HG03521 (cell line): Measurements from ENCODE around the gene FGD6.
"Not testable (repeated sequence)": the region's sequence is repeated elsewhere in the genome, so short reads cannot be mapped to it uniquely, and the experiment has no call there.

Experiments
- ATAC-seq: cut with Tn5 transposase; IDR thresholded peaks from one replicate; pipeline ENCODE4 v1.9.1; 2021; ENCODE audit warnings: mild to moderate bottlenecking, moderate library complexity; ENCODE audit not compliant: unreplicated experiment

Gene FGD6

GRCh38 chr12:95131589-95132340 is 85.5 kb downstream of the FGD6 start:
- no peak for ATAC-seq

GRCh38 chr12:95130096-95130495 is 87.2 kb downstream of the FGD6 start:
- no peak for ATAC-seq

- ATAC-seq, result no peak
These were observed 88.2 kb downstream of the FGD6 start for GRCh38 chr12:95129115-95129514.

DNA sequence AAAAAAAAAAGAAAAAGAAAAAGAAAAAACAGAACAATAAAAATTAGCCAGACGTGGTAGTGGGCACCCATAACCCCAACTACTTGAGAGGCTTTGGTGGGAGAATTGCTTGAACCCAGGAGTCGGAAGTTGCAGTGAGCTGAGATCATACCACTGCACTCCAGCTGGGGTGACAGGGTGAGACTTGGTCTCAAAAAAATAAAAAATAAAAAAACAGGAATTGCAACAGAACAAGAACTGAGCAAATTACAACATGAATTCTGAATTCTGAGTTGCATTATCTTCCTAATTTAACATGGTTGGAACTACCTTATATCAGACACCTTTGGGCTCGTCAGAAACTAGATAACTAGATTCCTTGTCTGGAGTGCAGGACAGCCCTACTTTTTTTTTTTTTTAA is 90.5 kb downstream of the FGD6 start:
- no peak for ATAC-seq

- ATAC-seq, result no peak
These were observed 91.2 kb downstream of the FGD6 start for GRCh38 chr12:95126076-95126475.

DNA sequence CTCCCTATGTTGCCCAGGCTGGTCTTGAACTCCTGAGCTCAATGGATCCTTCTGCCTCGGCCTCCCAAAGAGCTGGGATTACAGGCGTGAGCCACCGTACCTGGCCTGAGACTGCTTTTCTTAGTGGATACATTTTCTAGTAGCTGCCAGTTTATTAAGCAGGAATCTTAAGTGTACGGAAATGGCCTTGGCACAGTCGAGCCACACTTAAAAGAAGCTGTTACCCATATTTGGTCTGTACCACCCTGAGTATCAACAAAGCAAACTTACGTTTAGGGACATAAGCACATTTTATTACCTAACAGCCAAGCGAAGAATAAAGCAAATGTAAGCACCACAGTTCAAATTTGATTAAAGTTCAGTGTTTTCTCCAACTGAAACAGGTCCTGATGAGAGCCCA is 93.2 kb downstream of the FGD6 start:
- no peak for ATAC-seq

DNA sequence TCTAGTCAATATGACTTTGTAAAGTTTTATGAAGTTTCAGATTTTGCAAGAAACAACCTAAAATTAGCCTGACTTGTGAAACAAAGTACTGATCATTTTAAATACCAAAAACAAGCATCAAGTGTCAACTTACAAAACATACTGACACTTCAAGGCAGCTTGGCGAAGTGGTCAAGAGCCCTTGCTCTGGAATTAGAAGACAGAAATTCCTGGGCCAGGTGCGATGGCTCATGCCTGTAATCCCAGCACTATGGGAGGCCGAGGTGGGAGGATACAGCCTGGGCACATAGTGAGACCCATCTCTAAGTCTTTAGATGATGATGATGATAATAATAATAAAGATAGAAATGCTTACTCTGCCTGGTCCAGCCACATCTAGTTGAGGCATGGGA is 98.5 kb downstream of the FGD6 start:
- no peak for ATAC-seq

- no peak for ATAC-seq
These were observed 99.0 kb downstream of the FGD6 start for GRCh38 chr12:95118138-95118787.

- peak; percentile 64 for ATAC-seq
These were observed 100.1 kb downstream of the FGD6 start for GRCh38 chr12:95117178-95117599.

GRCh38 chr12:95116773-95117172 is 100.5 kb downstream of the FGD6 start:
- no peak for ATAC-seq

- ATAC-seq, result no peak
These were observed 100.9 kb downstream of the FGD6 start for GRCh38 chr12:95116341-95116740.

- ATAC-seq, result no peak
These were observed 101.6 kb downstream of the FGD6 start for GRCh38 chr12:95115641-95116040.

DNA sequence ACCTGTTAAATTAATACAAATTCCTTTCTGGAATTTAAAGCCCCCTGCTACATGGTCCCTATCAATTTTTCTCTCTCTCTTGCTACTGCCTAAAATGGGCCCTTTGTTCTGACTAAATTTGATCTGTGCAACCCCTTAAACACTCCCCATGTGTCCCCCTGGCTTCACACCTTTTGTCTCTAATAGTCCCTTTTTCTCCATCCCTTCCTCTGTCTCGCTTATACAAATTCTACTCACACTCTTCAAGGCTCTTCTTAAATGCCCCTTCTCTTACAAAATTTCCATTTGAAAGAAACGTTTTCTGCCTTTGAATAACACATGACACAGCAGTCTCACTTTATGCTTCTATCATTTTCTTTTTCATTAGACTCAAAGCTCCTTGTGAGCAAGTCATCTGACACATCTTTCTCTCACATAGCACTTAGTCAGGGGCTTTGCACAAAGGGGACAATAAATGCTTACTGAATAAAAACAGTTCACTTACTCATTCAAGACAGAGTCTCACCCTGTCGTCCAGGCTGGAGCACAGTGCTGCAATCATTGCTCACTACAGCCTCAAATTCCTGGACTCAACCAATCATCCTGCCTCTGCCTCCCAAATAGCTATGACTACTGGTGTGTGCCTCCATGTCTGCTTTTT is 102.4 kb downstream of the FGD6 start:
- ATAC-seq, result no peak

GRCh38 chr12:95107362-95107761 is 109.9 kb downstream of the FGD6 start:
- ATAC-seq, result no peak

DNA sequence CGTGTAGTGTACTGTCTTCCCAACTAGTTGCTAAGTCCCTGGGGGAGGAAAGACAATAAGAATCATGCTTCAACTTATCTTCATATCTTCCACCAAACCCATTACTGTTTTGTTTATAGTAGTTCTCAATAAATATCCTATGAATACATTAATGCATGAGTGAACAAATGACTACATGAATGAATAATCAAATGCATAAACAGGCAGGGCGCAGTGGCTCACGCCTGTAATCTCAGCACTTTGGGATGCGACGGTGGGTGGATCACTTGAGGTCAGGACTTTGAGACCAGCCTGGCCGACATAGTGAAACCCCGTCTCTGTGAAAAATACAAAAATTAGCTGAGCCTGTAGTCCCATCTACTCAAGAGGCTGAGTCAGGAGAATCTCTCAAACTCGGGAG is 111.7 kb downstream of the FGD6 start:
- no peak for ATAC-seq

GRCh38 chr12:95104919-95105452 is 112.3 kb downstream of the FGD6 start:
- ATAC-seq, result no peak

DNA sequence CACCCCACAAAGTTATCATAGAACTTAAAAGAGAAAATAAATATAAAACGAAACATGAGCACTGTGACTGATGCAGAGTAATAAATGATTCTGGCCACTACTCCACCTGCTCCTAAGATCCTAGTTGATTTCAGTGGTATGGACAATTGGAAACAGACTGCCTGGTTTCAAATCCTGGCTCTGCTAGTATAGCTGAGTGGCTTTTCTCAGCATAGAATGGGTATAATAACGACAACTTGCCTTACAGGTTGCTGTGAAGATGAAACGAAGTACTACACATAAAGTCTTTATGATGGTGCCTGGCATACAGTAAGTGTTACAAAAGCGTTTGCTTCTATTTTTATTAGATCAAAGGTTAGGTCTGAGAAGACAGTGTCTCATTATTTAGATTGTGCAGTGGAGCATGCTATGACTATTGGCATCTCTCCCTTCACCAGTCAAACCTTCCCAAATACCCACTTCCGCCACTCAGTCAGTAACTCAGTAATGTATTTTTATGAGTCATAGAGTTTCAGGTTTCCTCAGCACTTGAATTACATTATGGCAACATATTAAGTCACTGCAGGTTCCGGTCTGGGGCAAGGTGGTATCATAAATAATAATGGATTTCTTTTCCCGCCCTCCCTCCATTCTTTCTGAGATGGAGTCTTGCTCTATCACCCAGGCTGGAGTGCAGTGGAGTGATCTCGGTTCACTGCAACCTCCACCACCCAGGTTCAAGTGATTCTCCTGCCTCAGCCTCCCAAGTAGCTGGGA is 114.2 kb downstream of the FGD6 start:
- ATAC-seq, result peak; percentile 92

- ATAC-seq, result not testable (repeated sequence)
These were observed 115.3 kb downstream of the FGD6 start for GRCh38 chr12:95101957-95102356.

DNA sequence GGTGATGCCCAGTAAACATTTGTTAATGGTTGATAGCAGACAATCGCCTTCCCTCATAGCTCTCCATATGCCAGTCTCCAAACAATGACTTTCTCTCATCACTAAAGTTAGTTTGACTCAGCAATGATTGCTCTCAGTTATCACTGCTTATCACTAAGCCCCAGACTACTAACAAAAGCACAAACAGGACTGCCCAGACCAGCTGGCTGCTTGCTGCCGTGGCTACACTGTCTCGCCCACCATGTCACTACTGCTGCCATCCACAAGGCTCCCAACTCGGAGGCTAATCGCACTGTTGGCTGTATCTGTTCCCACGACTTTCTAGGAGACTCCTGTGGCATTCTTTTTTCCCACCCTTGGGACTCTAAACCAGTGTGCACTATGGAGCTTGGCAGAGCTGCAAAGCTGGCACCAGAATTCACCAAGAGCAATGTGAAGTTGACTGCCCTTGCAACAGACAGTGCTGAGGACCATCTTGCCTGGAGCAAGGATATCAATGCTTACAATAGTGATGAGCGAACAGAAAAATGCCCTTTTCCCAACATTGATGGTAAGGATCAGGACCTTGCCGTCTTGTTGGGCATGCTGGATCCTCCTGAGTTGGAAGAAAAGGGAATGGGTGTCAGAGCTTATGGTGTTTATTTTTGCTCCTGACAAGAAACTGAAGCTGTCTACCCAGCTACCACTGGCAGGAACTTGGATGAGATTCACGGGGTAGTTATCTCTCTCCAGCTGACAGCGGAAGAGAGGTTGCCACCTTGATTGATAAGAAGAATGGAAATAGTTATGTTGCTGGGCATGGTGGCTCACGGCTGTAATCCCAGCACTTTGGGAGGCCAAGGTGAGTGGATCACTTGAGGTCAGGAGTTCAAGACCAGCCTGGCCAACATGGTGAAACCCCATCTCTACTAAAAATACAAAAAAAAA is 116.7 kb downstream of the FGD6 start:
- no peak for ATAC-seq

- ATAC-seq, result no peak
These were observed 117.9 kb downstream of the FGD6 start for GRCh38 chr12:95099270-95099790.
